Astrocyte of the spinal cord (primary cell): ENCODE data around the gene NCBP3.
A peak's percentile ranks its signal among the peaks of the same experiment; 100 is the strongest.

Source experiments
- DNase-seq: peaks from one replicate; pipeline ENCODE4 v3.0.0; 2011; ENCODE audit warnings: low read depth, low spot score
- H3K4me3 ChIP-seq: 2 replicates; pipeline ENCODE4 v1.5.1; 2011; ENCODE audit warnings: low read depth, mild to moderate bottlenecking, low read length, moderate library complexity
- in situ Hi-C: cut with HindIII; loops from 2 replicates; pipeline ENCODE4 v1.10.0; 2017; ENCODE audit warnings: low sequenced_read_pairs
- TF ChIP-seq, protein P1 (sequence below): IDR thresholded peaks from 2 replicates; pipeline ENCODE4 v1.5.1; 2012; ENCODE audit warnings: low read depth, mild to moderate bottlenecking, low read length, inconsistent platforms

Gene NCBP3

DNA sequence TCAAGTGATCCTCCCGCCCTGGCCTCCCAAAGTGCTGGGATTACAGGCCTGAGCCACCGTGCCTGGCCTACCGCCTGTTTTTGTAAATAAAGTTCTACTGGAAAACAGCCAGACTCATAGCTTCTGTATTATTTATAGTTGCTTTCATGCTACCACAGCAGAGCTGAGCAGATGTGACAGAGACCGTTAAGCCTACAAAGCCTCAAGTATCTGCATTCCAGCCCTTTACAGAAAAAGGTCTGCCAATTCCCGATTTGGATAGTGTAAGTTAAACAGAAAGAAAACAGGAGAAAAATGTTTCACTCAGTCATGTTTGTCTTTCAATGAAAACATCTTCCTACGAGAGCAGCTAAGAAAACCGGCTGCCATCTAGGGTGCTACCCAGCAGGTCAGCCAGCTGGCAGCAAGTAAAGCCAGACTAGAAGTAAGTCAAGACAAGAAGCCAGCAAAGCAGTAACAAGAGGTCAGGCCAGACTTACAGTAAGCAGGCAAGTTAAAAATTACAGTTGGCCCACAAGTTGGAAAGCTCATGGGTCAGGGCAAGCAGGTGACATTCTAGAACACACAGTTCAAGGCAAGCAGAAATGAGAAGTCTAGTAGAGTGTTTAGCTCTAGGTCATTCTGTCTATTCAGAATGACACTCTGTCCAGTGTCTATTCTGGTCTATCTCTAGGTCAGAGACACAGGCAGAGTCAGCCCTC lies 17.7 kb downstream of the NCBP3 start:
- in situ Hi-C loops = no loop called here
- DNase-seq = peak; percentile 33
- no peak overlapping the region for H3K4me3 ChIP-seq
- TF ChIP-seq, protein P1, sequence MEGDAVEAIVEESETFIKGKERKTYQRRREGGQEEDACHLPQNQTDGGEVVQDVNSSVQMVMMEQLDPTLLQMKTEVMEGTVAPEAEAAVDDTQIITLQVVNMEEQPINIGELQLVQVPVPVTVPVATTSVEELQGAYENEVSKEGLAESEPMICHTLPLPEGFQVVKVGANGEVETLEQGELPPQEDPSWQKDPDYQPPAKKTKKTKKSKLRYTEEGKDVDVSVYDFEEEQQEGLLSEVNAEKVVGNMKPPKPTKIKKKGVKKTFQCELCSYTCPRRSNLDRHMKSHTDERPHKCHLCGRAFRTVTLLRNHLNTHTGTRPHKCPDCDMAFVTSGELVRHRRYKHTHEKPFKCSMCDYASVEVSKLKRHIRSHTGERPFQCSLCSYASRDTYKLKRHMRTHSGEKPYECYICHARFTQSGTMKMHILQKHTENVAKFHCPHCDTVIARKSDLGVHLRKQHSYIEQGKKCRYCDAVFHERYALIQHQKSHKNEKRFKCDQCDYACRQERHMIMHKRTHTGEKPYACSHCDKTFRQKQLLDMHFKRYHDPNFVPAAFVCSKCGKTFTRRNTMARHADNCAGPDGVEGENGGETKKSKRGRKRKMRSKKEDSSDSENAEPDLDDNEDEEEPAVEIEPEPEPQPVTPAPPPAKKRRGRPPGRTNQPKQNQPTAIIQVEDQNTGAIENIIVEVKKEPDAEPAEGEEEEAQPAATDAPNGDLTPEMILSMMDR = no peak

DNA sequence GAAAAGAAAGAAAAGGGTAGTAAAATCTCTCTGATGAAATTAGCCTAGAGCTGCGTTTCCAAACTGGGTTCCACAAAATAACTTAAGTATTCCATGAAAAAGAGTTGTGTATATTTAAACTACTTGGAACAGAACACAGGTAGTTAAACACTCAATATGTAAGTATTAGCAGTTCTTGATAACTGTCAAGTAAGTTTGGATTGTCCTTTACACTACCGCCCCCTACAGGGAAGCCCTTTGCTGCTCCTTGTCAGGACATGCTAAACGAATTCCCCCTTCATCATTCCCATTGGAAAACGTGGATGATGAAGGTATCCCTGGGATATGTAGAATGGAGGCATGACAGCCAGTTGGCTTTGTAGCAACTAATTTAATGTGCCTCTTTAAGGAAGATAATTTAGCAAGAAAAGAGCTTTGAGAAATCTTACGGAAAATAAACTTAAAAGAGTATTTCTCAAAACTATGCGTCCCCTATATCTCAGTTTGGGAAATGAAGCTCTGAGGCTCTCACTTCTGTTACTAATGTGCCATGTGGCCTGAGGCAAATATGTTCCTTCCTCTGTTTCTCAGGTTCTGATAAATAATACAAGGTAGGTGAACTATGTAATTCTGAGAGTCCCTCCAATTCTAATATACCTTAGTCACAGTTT lies 18.8 kb downstream of the NCBP3 start:
- no peak overlapping the region for H3K4me3 ChIP-seq
- peak; percentile 77 for DNase-seq
- TF ChIP-seq, protein P1 = peak; percentile 86
- in situ Hi-C loops = no loop called here

DNA sequence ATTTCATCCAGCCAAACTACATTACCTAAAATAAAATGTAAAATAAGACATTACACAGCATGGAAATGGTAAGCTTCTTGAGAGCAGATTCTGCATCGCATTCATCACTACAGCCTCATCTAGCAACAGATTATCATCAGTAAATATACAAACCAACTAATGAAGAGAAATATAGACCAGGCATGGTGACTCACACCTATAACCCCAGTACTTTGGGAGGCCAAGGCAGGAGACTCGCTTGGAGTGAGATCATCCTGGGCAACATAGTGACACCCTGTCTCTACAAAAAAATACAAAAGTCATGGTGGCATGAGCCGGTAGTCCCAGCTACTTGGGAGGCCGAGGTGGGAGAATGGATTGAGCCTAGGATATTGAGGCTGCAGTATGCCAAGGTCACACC lies 19.9 kb downstream of the NCBP3 start:
- TF ChIP-seq, protein P1 = no peak
- no peak for DNase-seq
- no peak overlapping the region for H3K4me3 ChIP-seq
- in situ Hi-C loops = no loop called here

DNA sequence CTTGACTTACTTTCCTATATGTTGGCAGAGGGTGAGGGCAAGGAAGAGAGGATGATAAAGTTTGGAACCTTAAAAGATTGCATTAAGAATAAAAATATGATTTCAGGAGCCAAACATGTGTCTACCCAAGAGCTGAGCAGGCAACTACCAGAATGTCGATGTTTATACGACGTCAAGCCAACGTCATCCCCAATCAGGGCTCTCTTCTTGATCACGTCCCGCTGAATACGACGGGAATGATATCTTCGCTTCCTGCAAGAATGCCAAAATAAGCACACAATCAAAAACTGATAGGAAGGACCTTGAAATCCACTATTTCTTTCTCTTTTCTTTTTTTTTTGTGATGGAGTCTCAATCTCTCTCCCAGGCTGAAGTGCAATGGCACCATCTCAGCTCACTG lies 24.9 kb downstream of the NCBP3 start:
- no peak for DNase-seq
- H3K4me3 ChIP-seq = no peak overlapping the region
- TF ChIP-seq, protein P1 = no peak
- in situ Hi-C loops = no loop called here

DNA sequence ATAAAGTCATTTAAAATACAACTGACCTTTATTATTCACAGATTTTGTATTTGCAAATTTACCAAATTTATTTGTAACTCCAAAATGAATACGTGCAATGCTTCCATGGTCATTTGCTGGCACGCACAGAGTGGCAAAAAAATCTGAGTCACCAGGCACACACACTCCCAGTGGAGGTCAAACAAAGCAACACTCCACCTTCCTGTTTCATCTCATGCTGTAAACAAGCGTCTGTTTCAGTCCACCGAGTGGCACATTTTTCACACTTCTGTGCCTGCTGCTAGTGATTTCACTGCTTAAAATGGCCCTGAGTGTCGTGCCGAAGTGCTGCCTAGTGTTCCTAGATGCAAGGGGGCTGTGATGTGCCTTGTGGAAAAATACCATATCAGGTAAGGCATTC lies 27.3 kb downstream of the NCBP3 start:
- in situ Hi-C loops = no loop called here
- TF ChIP-seq, protein P1 = no peak
- DNase-seq = no peak
- no peak overlapping the region for H3K4me3 ChIP-seq

DNA sequence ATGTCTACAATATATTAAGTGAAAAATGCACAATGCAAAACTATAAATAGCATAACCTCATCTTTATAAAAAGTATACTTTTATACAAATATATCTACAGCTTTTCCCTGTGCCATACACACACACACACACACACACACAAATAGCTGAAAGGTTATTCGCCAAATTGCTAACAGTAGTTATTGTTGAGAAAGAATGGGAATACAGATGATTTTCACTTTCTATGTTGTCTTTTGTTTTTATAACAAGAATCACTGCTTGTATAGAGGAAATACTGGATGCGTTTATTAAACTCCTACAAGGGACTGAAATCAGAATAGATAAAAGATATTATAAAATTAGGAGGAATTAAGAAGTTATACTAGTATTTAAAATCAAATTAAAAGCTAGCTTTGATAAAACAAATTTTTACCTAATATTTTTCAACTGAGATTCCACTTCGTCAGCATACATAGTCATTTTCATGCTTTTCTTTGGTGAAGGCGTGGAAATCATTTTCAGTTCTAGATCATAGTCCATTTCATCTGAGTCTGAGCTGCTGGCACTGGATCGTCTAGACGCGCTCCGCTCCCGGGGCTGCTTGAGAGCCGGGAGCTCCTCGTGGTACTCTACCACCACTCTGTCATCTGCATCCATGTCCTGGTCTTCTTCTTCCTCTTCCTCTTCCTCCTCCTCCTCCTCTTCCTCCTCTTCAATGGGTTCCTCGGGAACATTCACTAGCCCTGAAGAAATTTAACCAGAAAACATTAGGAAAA lies 28.0 kb downstream of the NCBP3 start:
- no peak overlapping the region for H3K4me3 ChIP-seq
- TF ChIP-seq, protein P1 = no peak
- DNase-seq = no peak
- in situ Hi-C loops = no loop called here
